ENCODE data around the gene GRAMD1B.

DNA sequence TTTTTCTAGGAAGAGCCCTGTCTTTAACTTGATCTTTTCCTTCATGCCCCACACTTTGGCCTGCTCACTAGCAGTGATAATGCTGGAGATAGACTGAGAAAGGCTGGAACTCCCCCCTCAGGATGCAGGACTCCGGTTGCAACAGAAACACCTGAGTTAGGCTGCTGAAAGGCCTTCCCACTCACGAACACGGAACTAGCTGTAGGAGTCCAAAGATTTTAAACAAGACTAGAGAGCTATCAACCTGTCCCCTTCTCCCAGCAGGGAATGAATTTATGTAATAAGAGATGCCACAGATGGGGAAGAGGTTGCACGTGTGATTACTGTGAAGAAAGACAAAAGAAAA is 211.4 kb downstream of the GRAMD1B start:
- TF ChIP-seq, protein P1, sequence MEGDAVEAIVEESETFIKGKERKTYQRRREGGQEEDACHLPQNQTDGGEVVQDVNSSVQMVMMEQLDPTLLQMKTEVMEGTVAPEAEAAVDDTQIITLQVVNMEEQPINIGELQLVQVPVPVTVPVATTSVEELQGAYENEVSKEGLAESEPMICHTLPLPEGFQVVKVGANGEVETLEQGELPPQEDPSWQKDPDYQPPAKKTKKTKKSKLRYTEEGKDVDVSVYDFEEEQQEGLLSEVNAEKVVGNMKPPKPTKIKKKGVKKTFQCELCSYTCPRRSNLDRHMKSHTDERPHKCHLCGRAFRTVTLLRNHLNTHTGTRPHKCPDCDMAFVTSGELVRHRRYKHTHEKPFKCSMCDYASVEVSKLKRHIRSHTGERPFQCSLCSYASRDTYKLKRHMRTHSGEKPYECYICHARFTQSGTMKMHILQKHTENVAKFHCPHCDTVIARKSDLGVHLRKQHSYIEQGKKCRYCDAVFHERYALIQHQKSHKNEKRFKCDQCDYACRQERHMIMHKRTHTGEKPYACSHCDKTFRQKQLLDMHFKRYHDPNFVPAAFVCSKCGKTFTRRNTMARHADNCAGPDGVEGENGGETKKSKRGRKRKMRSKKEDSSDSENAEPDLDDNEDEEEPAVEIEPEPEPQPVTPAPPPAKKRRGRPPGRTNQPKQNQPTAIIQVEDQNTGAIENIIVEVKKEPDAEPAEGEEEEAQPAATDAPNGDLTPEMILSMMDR (conservative IDR thresholded peaks at IDR 0.05; ENCODE audit: low read length) = no peak
- no peak for TF ChIP-seq EZH2phosphoT487 (IDR thresholded peaks at IDR 0.05; ENCODE audit: borderline replicate concordance)

Data from Loucy (cell line).